COLO668 (cell line): ENCODE measurements around the gene FHL1.

Source experiments
- DNase-seq: peaks from one replicate; lab custom pipeline; 2025; ENCODE audit not compliant: unreplicated experiment; lab: John Stamatoyannopoulos, UW

Gene FHL1

DNA sequence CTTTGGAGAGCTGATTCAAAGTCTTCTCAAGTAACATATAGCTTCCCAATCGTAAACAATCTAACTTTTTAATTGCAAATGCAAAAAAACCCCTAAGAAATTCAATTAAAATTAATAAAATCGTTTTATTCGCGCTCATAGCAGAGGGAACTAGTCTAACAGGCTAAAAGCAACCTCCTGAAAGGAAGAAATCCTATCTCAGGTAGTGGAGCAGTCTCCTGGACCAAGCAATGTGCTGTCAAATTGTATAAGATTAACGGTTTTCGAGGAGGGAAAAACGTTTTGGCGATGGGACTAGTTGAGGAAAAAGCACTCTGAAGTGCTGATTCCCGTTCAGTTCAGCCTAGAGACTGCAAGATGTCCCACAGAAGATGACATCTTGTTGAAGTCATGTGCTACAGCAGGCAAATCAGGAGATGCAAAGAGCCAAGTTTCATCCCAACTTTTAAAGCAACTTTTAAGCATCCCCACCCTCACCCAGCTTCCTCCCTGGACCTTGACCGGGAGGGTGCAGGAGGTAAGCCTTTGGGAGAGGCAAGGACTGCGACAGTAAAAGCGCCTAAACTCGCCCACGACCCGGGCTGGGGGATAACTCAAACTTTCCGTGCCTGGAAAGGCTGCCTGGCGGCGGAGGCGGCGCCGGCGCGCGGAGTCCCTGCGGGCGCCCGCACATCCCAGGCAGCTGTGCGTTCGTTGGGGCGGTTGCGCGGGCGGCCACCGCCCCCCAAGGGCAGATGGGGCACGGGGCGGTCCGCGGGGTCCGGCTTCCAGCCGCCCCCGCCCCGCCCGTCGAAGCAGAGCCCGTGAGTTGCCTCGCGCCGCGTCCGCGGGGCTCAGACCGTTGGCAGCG lies 103.1 kb downstream of the FHL1 start:
- no peak for DNase-seq

GRCh38 chrX:136251041-136251991 lies 104.0 kb downstream of the FHL1 start, which contains the start of gene MAP7D3:
Gene MAP7D3 (minus strand): TSS chrX:136251400. CDS start chrX:136251358, 42 bp downstream.
- DNase-seq = peak; percentile 1

- no peak for DNase-seq
Measured at GRCh38 chrX:136255541-136255940, 108.2 kb downstream of the FHL1 start.

- DNase-seq = no peak
Measured at GRCh38 chrX:136256026-136256425, 108.7 kb downstream of the FHL1 start.

DNA sequence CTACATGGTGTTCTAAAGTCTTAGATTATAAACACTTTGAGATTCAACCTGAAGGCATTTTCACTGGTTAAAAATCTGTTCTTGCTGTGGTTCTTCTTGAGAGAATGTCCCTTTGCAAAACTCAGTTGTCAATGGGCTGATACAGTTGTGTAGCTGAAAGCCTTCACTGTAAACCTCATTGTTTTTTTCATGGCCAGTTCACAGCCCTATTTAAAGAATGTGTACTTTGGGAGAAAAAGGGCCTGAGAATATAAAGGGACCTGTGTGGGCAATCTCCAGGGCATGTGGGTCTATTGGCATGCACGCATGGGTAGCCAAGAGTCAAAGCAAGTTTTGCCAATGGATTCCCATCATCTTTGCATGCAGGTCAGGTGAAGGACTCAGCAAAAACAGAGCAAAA lies 111.6 kb downstream of the FHL1 start:
- no peak for DNase-seq

GRCh38 chrX:136259543-136259942 lies 112.2 kb downstream of the FHL1 start:
- no peak for DNase-seq

GRCh38 chrX:136260776-136261175 lies 113.4 kb downstream of the FHL1 start:
- no peak for DNase-seq
